HepG2 (cell line): ENCODE measurements around the gene SESN2. TPM values are rescaled to one million over a fixed set of nuclear protein-coding genes. Genes with fewer than 3 reads are reported as not detected.

Experiments used
- DDIT3 ChIP-seq: sonication (generic); formaldehyde crosslinking; IDR thresholded peaks from 2 replicates; pipeline ENCODE4 v1.4.0; 2020; ENCODE audit warnings: mild to moderate bottlenecking, missing genetic modification reagents
- GZF1 ChIP-seq: sonication (generic); formaldehyde crosslinking; IDR thresholded peaks from 2 replicates; pipeline ENCODE4 v1.5.1; 2020; ENCODE audit warnings: mild to moderate bottlenecking, missing genetic modification reagents
- KLF15 ChIP-seq: sonication (generic); formaldehyde crosslinking; IDR thresholded peaks from 2 replicates; pipeline ENCODE4 v1.8.1; 2023; ENCODE audit warnings: borderline replicate concordance, mild to moderate bottlenecking, inconsistent platforms, missing genetic modification reagents, mixed read lengths
- MAZ ChIP-seq, 2 experiments: sonication (generic) in 1 of 2; formaldehyde crosslinking in 1 of 2; IDR thresholded peaks; 2 replicates each; pipeline versions ENCODE4 v1.5.0 to v1.6.1; 2012 to 2020; ENCODE audit warnings: low read depth in 2 of 2, mild to moderate bottlenecking in 2 of 2, borderline replicate concordance in 1 of 2, improper control_type of control experiment in 1 of 2, low read length in 1 of 2, missing genetic modification reagents in 1 of 2, moderate library complexity in 1 of 2
- MLLT10 ChIP-seq: sonication (generic); formaldehyde crosslinking; IDR thresholded peaks from 2 replicates; pipeline ENCODE4 v1.4.0; 2020; ENCODE audit warnings: missing genetic modification reagents
- NFYB ChIP-seq: sonication (generic); formaldehyde crosslinking; IDR thresholded peaks from 2 replicates; pipeline ENCODE4 v1.4.0; 2020; ENCODE audit warnings: missing genetic modification reagents
- SOX13 ChIP-seq, 3 experiments: fragments of 450-650 bp in 1 of 3; sonication (generic) in 1 of 3; formaldehyde crosslinking in 1 of 3; IDR thresholded peaks in 2 of 3; conservative IDR thresholded peaks in 1 of 3; 2 replicates each; pipeline versions ENCODE4 v1.5.0 to v1.6.1; 2016 to 2020; ENCODE audit warnings: antibody characterized with exemption in 1 of 3, mild to moderate bottlenecking in 1 of 3, missing compliant biosample characterization in 1 of 3, missing genetic modification reagents in 1 of 3, moderate library complexity in 1 of 3
- SRSF1 ChIP-seq: fragments of 200-400 bp; formaldehyde crosslinking; optimal IDR thresholded peaks from 2 replicates; pipeline ENCODE3; 2017; ENCODE audit warnings: mild to moderate bottlenecking, low read depth, low read length, moderate library complexity
- TBL1XR1 ChIP-seq: fragments of 150-350 bp; IDR thresholded peaks from 2 replicates; pipeline ENCODE4 v1.6.1; 2014; ENCODE audit warnings: borderline replicate concordance, low read length; ENCODE audit not compliant: partially characterized antibody
- TBP ChIP-seq: sonication (generic); formaldehyde crosslinking; IDR thresholded peaks from 2 replicates; pipeline ENCODE4 v1.5.0; 2020; ENCODE audit warnings: missing genetic modification reagents
- ZNF230 ChIP-seq: sonication (generic); formaldehyde crosslinking; IDR thresholded peaks from 2 replicates; pipeline ENCODE4 v1.4.0; 2020; ENCODE audit warnings: mild to moderate bottlenecking, missing genetic modification reagents
- ZNF24 ChIP-seq: fragments of 450-650 bp; IDR thresholded peaks from 2 replicates; pipeline ENCODE4 v1.6.1; 2017; ENCODE audit warnings: antibody characterized with exemption, mild to moderate bottlenecking
- ZNF280B ChIP-seq: sonication (generic); formaldehyde crosslinking; IDR thresholded peaks from 2 replicates; pipeline ENCODE4 v1.5.0; 2020; ENCODE audit warnings: missing genetic modification reagents, mild to moderate bottlenecking, borderline replicate concordance
- ZNF34 ChIP-seq: sonication (generic); formaldehyde crosslinking; IDR thresholded peaks from 2 replicates; pipeline ENCODE4 v1.4.0; 2020; ENCODE audit warnings: mild to moderate bottlenecking, missing genetic modification reagents, borderline replicate concordance
- ZNF652 ChIP-seq: IDR thresholded peaks from 2 replicates; pipeline ENCODE4 v1.6.1; 2016; ENCODE audit warnings: low read depth, borderline replicate concordance
- polyA plus RNA-seq, 8 experiments: library from polyadenylated mRNA; depleted of rRNA in 3 of 8; stranded (reverse) in 7 of 8; unstranded in 1 of 8; fragments of >200 nt; fragmentation: Illumina TruSeq in 4 of 8; extraction: Trizol in 4 of 8; gene quantifications; 2 replicates each; pipeline versions ENCODE4 v1.2.1 to v1.2.3, GENCODE V29; 2011 to 2016; ENCODE audit warnings: low read depth in 4 of 8, missing spikeins in 1 of 8, mixed read lengths in 1 of 8; ENCODE audit not compliant: insufficient read depth in 1 of 8
- total RNA-seq, 5 experiments: library from RNA; depleted of rRNA; stranded (reverse); fragments of >200 nt; fragmentation: Illumina TruSeq; extraction: Trizol; gene quantifications; 2 replicates each; pipeline ENCODE4 v1.2.3, GENCODE V29; 2016; ENCODE audit warnings: low read depth in 1 of 5
- TF ChIP-seq, protein P1 (sequence below): sonication (generic); formaldehyde crosslinking; conservative IDR thresholded peaks from 2 replicates; pipeline ENCODE4 v1.8.0; 2022; ENCODE audit warnings: mild to moderate bottlenecking, moderate library complexity, missing genetic modification reagents
- TF ChIP-seq, protein P2 (sequence below): sonication (generic); formaldehyde crosslinking; conservative IDR thresholded peaks from 2 replicates; pipeline ENCODE4 v1.4.0; 2020; ENCODE audit warnings: mild to moderate bottlenecking, missing genetic modification reagents, moderate library complexity
- TF ChIP-seq, protein P3 (sequence below): sonication (generic); formaldehyde crosslinking; IDR thresholded peaks from 2 replicates; pipeline ENCODE4 v1.5.0; 2020; ENCODE audit warnings: missing genetic modification reagents
- TF ChIP-seq, protein P4 (sequence below): sonication (generic); formaldehyde crosslinking; IDR thresholded peaks from 2 replicates; pipeline ENCODE4 v1.8.0; 2022; ENCODE audit warnings: missing genetic modification reagents, mild to moderate bottlenecking, inconsistent platforms, borderline replicate concordance

The SESN2 gene
- total and polyA plus RNA-seq, 2 of the 13 experiments (the other 11 are each of a cell fraction or from before 2014, with no cell fraction given) = 13.2 to 19.1 TPM

DNA sequence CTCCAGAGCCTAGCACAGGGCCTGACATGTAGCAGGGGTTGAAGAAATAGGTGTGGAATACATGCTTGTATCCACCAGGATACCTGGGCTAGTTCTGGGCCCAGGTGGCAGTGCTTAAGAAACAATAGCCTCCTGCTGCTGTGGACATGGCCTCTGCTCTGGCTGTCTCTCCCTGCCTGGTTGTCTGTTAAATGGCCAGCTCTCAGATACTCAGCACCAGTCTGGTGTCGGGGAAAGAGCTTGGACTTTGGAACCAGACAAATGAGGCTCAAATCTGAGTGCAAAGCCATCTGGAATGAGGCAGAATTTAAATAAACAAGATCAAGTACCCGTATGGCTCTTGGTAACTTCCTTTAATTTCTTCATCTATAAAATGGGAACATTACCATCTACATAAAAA lies 31.5 kb downstream of the SESN2 start (continued):
- TF ChIP-seq SRSF1 (no peak), ZNF280B (CRISPR knock-in tag) (no peak), SOX13 (IDR thresholded peaks at IDR 0.05) (no peak), SOX13 (CRISPR knock-in tag; conservative IDR thresholded peaks at IDR 0.05 in 1 of 2, IDR thresholded peaks at IDR 0.05 in 1 of 2) (peak in 1 of 2 experiments; percentile 29; a peak in 1 of 4 replicates), ZNF34 (CRISPR knock-in tag) (no peak), KLF15 (CRISPR knock-in tag) (no peak), NFYB (no peak), DDIT3 (CRISPR knock-in tag) (no peak), MAZ (IDR thresholded peaks at IDR 0.05; ENCODE audit: borderline replicate concordance, low read depth, low read length) (no peak), MAZ (CRISPR knock-in tag; IDR thresholded peaks at IDR 0.05; ENCODE audit: low read depth) (no peak), TBP (no peak), ZNF652 (no peak), ZNF24 (no peak), TBL1XR1 (no peak), ZNF230 (CRISPR knock-in tag) (no peak), GZF1 (CRISPR knock-in tag) (no peak), MLLT10 (no peak)
- TF ChIP-seq, protein P1, sequence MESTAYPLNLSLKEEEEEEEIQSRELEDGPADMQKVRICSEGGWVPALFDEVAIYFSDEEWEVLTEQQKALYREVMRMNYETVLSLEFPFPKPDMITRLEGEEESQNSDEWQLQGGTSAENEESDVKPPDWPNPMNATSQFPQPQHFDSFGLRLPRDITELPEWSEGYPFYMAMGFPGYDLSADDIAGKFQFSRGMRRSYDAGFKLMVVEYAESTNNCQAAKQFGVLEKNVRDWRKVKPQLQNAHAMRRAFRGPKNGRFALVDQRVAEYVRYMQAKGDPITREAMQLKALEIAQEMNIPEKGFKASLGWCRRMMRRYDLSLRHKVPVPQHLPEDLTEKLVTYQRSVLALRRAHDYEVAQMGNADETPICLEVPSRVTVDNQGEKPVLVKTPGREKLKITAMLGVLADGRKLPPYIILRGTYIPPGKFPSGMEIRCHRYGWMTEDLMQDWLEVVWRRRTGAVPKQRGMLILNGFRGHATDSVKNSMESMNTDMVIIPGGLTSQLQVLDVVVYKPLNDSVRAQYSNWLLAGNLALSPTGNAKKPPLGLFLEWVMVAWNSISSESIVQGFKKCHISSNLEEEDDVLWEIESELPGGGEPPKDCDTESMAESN = no peak
- TF ChIP-seq, protein P2, sequence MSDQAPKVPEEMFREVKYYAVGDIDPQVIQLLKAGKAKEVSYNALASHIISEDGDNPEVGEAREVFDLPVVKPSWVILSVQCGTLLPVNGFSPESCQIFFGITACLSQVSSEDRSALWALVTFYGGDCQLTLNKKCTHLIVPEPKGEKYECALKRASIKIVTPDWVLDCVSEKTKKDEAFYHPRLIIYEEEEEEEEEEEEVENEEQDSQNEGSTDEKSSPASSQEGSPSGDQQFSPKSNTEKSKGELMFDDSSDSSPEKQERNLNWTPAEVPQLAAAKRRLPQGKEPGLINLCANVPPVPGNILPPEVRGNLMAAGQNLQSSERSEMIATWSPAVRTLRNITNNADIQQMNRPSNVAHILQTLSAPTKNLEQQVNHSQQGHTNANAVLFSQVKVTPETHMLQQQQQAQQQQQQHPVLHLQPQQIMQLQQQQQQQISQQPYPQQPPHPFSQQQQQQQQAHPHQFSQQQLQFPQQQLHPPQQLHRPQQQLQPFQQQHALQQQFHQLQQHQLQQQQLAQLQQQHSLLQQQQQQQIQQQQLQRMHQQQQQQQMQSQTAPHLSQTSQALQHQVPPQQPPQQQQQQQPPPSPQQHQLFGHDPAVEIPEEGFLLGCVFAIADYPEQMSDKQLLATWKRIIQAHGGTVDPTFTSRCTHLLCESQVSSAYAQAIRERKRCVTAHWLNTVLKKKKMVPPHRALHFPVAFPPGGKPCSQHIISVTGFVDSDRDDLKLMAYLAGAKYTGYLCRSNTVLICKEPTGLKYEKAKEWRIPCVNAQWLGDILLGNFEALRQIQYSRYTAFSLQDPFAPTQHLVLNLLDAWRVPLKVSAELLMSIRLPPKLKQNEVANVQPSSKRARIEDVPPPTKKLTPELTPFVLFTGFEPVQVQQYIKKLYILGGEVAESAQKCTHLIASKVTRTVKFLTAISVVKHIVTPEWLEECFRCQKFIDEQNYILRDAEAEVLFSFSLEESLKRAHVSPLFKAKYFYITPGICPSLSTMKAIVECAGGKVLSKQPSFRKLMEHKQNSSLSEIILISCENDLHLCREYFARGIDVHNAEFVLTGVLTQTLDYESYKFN (CRISPR knock-in tag) = peak; percentile 55; the same call in 1 of the 2 replicates
- TF ChIP-seq, protein P3, sequence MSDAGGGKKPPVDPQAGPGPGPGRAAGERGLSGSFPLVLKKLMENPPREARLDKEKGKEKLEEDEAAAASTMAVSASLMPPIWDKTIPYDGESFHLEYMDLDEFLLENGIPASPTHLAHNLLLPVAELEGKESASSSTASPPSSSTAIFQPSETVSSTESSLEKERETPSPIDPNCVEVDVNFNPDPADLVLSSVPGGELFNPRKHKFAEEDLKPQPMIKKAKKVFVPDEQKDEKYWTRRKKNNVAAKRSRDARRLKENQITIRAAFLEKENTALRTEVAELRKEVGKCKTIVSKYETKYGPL = no peak
- TF ChIP-seq, protein P4, sequence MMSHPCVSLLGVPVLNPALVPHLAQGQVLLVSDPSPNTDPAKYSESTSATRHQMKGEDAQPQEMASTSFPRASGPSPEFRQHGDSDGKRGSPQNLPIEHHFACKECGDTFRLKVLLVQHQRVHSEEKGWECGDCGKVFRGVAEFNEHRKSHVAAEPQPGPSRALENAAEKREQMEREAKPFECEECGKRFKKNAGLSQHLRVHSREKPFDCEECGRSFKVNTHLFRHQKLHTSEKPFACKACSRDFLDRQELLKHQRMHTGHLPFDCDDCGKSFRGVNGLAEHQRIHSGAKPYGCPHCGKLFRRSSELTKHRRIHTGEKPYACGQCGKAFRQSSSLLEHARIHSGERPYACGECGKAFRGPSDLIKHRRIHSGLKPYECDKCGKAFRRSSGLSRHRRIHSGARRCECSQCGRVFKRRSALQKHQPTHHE = no peak
